Putamen (tissue), 1 donor: ENCODE measurements around the gene GUCD1.
"Not testable (repeated sequence)": the region's sequence is repeated elsewhere in the genome, so short reads cannot be mapped to it uniquely, and the experiment has no call there.

ENCODE experiments used
- DNase-seq: peaks from one replicate; pipeline ENCODE4 v3.0.0-alpha.2; 2016; ENCODE audit warnings: low spot score

The GUCD1 gene

GRCh38 chr22:24554313-24555164 lies at the start of gene GUCD1:
Gene GUCD1 (minus strand): TSS chr22:24555138. CDS start chr22:24554991, 147 bp downstream.
- DNase-seq, result no peak

DNA sequence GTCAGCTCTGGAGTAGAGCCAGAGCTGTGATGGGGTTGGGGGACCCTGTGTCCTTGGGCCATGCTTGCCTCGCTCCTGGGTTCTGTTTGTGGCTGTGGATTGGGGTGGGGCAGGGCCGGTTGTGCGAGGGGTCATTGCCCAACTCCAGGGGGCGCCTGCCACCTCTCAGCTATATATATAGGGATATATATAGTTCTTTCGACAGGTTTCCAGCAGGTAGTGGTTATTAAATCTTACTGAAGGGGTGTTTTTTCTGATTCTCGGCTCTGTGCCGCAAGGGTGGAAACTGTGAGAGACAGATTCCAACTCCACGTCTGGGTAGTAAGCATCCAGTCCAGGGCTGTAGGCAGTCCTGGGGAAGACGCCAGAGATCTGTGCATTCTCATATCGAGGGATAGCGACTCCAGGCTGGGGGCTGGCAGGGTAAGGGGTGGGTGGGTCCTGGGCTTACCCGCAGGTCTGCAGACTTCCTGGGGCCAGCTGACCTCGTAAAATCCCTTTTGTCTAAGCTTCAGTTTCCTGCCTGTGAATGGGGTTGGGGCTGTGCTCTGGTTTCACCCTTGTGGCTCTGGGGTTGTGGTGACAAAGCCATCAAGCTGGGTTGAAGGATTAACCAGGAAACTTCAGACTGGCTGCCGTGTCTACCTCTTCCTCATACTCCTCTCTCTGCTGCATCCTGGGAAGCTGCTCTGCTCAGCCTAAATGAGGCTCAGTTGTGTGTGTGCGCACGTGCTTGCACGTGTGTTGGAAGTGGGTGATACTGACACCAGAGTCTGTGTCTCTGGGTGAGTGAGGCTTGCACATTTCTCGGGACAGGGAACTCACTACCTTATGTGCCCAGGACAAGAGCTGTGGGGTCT lies 49.1 kb upstream of the GUCD1 start:
- not testable (repeated sequence) for DNase-seq

DNA sequence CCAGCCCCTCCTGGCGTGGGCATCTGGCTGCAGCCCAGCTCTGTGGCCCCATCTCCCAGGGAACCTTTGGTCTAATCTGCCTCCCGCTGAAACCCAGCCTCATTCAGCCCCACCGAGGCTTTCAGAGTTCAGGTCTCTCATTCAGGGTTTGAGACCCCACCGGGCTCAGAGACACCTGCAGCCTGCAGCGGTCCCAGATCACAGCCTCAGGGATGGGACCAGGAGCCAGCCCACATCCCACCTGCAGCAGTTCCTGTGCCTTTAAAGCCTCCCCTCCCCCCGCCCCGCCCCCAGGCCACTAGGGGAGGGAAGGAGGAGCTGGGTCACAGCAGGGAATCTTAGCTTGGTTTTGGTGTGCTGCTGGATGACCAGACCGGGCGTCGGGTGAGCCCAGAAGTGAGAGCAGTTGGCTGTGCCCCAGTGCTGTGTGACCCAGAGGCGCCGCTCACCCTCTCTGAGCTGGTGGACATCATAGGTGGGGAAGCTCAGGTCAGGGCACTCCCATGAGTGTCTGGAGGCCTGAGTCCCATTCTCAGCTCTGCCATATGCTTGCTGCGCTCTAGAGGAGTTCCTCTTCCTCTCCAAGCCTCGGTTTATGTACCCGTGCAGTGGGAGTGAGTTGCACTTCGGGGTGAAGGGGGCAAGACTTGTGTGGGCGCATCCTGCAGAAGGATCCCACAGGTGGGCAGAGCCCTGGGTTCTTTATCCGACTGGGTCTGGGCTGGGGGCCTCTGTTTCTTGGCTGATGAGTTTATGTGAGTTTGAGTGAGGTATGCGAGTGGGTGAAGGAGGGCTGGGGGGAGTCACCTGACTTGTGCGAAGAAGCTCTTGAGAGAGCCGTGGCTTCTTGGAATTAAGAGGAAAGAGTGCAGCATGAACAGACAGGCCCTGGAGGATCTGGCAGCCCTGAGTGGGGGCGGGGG lies 48.2 kb upstream of the GUCD1 start, which contains the start of gene GGT1:
GGT1 (plus strand) TSS at position 347 of the 923 bp plus-strand sequence. CDS start 7,889 bp downstream, outside the sequence.
- DNase-seq, result not testable (repeated sequence)

- not testable (repeated sequence) for DNase-seq
These were observed 47.3 kb upstream of the GUCD1 start for GRCh38 chr22:24602105-24602749.

GRCh38 chr22:24601217-24602104 lies 46.5 kb upstream of the GUCD1 start:
- DNase-seq, result no peak

GRCh38 chr22:24599958-24600715 lies 45.2 kb upstream of the GUCD1 start:
- DNase-seq, result not testable (repeated sequence)

GRCh38 chr22:24599514-24599913 lies 44.6 kb upstream of the GUCD1 start:
- DNase-seq, result no peak

GRCh38 chr22:24597076-24597475 lies 42.1 kb upstream of the GUCD1 start:
- DNase-seq, result not testable (repeated sequence)

DNA sequence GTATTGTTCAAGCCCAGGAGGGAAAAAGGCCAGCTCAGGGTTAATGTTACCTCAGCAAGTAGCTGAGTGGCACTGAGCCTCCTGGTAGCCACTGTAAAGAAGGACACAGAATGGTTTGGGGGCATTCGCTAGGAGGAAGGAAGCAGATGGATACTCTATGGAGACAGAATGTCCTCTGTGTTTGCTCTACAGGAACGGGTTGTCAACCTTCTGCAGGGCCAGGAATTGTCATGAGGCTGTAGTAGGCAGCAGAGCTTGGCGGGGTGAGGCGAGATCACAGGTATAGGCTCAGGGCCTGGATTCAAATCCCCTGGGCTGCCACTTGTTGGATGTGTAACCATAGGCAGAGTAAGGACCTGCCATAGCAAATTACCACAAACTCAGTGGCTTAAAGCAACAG lies 40.9 kb upstream of the GUCD1 start:
- no peak for DNase-seq

GRCh38 chr22:24595228-24595627 lies 40.3 kb upstream of the GUCD1 start:
- DNase-seq, result no peak

- DNase-seq, result no peak
These were observed 39.7 kb upstream of the GUCD1 start for GRCh38 chr22:24594569-24595120.

DNA sequence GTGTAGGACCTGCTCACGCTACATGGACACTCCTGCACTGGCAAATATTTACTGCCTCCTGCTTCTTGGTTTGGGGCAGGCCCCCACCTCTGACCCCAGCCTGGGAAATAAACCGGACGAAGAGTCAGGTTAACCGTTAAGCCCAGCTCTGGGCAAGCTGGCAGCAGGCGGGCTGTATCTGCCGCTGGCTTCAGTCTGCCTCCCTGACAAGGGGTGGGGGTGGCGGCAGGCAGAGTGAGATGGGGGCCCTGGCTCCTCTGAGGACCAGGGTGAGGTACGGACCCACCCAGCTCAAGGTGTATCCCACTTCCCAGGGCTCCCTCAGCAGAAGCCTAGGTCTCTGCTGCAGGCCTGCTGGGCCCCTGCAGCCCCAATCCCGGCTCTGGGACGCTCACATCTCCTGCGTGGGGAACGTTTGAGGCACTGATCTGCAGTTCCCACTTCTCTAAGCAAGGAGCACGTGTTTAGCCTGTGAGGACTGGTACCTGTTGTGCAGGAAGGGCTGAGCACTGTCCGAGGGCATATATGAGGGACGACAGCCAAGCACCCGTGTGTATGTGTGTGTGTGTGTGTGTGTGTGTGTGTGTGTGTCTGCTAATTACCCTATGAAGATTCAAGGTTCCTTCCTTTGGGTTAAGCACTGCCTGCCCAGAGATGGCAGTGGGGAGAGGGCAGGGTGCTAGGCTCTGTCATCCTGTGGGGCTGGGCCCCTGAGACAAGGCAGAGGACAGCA lies 39.1 kb upstream of the GUCD1 start:
- no peak for DNase-seq

GRCh38 chr22:24593559-24593835 lies 38.6 kb upstream of the GUCD1 start:
- DNase-seq, result not testable (repeated sequence)

DNA sequence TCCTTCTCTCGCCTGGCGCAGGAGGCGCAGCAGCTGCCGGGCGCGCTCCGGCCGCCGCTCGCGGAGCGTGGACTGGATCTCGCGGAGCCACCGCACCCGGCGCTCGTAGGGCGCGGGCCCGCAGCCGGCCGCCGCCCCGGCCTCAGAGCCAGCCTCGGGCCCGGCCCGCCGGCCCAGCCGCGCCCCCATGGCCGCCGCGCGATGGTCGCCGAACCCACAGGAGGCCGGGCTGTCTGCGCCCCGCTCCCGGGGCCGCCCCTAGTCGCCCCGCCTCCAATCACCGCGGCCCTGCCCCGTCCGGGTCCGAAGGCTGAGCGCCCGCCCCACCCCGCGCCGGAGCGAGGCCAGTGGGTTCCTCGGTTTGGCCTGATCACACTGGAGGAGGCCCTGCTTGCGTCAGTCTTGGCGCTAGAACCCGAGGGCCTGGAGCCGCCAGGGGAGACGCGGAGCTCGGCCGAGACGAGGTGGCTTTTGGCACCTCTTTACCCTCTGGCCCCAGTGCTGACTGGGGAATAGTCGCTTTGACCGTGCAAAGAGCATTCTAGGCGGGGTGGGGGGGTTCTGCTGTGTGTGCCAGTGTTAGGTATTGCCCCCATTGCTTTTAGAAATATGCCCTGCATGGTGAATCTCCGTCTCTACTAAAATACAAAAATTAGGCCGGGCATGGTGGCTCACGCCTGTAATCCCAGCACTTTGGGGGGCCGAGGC lies 38.1 kb upstream of the GUCD1 start, which contains the start of gene LRRC75B:
LRRC75B (minus strand) TSS at position 223 of the 708 bp plus-strand sequence; CDS start at position 189, 34 bp downstream.
- peak; percentile 71 for DNase-seq

GRCh38 chr22:24592058-24592850 lies 37.3 kb upstream of the GUCD1 start:
- no peak for DNase-seq

DNA sequence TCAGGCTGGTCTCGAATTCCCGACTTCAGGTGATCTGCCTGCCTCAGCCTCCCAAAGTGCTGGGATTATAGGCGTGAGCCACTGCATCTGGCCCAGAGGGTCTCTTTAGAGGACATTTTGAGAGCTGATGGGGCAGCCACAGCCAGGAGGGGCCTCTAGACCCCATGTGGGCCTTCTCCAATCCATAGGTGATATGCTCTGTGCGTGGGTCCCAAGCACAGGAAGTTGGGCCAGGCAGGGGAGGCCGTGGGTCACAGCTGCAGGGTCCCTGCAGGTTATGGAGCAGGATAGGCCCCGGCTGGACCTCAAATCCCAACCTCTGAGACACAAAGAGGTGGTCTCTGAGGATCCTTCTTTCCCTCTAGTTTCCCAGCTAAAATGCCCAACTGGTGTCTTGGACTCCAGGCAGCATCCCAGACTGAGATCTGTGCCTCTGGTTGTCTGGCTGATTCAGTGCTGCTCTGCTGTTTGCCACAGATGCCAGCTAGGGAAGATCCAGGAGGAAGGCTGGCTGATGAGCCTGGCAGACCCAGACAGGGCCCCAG lies 36.4 kb upstream of the GUCD1 start:
- DNase-seq, result no peak
